ENCODE measurements around the gene NRXN3. TPM values are rescaled to one million over a fixed set of nuclear protein-coding genes. Genes with fewer than 3 reads are reported as not detected.

The NRXN3 gene
- polyA plus RNA-seq, 1 donor from 2014 or later: 110 TPM

- Histone ChIP-seq H3K36me3 (ENCODE audit: insufficient read depth, low read length) (no peaks in the 10 kb centered on the region), H3K4me3 (ENCODE audit: low read length) (no peak overlapping the region), H3K4me2 (ENCODE audit: low read length) (no peak overlapping the region), H3K9me2 (ENCODE audit: insufficient read depth, low read length) (no peaks in the 10 kb centered on the region), H3F3A (ENCODE audit: insufficient read depth, low read length, poor library complexity, severe bottlenecking) (no peaks in the 10 kb centered on the region), H3K27ac (ENCODE audit: low read length) (peak overlapping the region; percentile 48), H3K9ac (ENCODE audit: low read length) (no peak overlapping the region), H3K27me3 (ENCODE audit: insufficient read depth, low read depth, low read length) (no peaks in the 10 kb centered on the region), H2AFZ (ENCODE audit: low read depth, low read length) (no peak overlapping the region), H3K9me3 (ENCODE audit: low read length) (peaks cover 8% of the 10 kb centered on the region), H3K79me2 (replicated peaks; ENCODE audit: insufficient read depth, low read length) (peaks cover 2% of the 10 kb centered on the region), H4K20me1 (ENCODE audit: insufficient read depth) (no peaks in the 10 kb centered on the region)
- TF ChIP-seq POLR2AphosphoS5 (IDR thresholded peaks at IDR 0.05) (no peak), EP300 (conservative IDR thresholded peaks at IDR 0.05; ENCODE audit: poor library complexity, severe bottlenecking) (no peak), RAD21 (conservative IDR thresholded peaks at IDR 0.05) (no peak), SMC3 (conservative IDR thresholded peaks at IDR 0.05; ENCODE audit: poor library complexity) (no peak), MXI1 (conservative IDR thresholded peaks at IDR 0.05; ENCODE audit: poor library complexity, severe bottlenecking) (no peak), TAF1 (IDR thresholded peaks at IDR 0.05; ENCODE audit: low read depth) (no peak), EZH2 (IDR thresholded peaks at IDR 0.05; ENCODE audit: borderline replicate concordance, insufficient read depth, low read length, poor library complexity, severe bottlenecking) (no peak)
- TF ChIP-seq, protein P1, sequence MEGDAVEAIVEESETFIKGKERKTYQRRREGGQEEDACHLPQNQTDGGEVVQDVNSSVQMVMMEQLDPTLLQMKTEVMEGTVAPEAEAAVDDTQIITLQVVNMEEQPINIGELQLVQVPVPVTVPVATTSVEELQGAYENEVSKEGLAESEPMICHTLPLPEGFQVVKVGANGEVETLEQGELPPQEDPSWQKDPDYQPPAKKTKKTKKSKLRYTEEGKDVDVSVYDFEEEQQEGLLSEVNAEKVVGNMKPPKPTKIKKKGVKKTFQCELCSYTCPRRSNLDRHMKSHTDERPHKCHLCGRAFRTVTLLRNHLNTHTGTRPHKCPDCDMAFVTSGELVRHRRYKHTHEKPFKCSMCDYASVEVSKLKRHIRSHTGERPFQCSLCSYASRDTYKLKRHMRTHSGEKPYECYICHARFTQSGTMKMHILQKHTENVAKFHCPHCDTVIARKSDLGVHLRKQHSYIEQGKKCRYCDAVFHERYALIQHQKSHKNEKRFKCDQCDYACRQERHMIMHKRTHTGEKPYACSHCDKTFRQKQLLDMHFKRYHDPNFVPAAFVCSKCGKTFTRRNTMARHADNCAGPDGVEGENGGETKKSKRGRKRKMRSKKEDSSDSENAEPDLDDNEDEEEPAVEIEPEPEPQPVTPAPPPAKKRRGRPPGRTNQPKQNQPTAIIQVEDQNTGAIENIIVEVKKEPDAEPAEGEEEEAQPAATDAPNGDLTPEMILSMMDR (IDR thresholded peaks at IDR 0.05; ENCODE audit: poor library complexity, severe bottlenecking): no peak
- TF ChIP-seq, protein P2, sequence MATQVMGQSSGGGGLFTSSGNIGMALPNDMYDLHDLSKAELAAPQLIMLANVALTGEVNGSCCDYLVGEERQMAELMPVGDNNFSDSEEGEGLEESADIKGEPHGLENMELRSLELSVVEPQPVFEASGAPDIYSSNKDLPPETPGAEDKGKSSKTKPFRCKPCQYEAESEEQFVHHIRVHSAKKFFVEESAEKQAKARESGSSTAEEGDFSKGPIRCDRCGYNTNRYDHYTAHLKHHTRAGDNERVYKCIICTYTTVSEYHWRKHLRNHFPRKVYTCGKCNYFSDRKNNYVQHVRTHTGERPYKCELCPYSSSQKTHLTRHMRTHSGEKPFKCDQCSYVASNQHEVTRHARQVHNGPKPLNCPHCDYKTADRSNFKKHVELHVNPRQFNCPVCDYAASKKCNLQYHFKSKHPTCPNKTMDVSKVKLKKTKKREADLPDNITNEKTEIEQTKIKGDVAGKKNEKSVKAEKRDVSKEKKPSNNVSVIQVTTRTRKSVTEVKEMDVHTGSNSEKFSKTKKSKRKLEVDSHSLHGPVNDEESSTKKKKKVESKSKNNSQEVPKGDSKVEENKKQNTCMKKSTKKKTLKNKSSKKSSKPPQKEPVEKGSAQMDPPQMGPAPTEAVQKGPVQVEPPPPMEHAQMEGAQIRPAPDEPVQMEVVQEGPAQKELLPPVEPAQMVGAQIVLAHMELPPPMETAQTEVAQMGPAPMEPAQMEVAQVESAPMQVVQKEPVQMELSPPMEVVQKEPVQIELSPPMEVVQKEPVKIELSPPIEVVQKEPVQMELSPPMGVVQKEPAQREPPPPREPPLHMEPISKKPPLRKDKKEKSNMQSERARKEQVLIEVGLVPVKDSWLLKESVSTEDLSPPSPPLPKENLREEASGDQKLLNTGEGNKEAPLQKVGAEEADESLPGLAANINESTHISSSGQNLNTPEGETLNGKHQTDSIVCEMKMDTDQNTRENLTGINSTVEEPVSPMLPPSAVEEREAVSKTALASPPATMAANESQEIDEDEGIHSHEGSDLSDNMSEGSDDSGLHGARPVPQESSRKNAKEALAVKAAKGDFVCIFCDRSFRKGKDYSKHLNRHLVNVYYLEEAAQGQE (IDR thresholded peaks at IDR 0.05; ENCODE audit: borderline replicate concordance): no peak
Measured at GRCh38 chr14:78576437-78577166, 406.4 kb downstream of the NRXN3 start.

DNA sequence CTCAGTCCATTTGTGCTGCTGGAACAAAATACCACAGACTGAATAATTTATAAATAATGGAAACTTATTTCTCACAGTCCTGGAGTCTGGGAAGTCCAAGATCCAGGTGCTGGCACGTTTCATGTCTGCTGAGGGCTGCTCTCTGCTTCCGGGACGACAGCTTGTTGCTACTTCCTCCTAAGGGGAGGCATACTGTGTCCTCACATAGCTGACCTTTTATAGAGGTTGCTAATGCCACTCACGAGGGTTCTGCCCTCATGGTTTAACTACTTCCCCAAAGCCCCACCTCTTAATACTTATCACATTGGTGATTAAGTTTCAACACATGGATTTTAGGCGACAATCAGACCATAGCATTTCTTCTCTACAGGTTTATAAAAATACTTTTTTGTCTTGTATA, 411.1 kb downstream of the NRXN3 start:
- Histone ChIP-seq H3K4me3 (ENCODE audit: low read length) (no peak overlapping the region), H3K4me2 (ENCODE audit: low read length) (no peak overlapping the region), H3K27ac (ENCODE audit: low read length) (no peak overlapping the region), H3K9ac (ENCODE audit: low read length) (no peak overlapping the region), H3K27me3 (ENCODE audit: insufficient read depth, low read depth, low read length) (no peaks in the 10 kb centered on the region), H4K20me1 (ENCODE audit: insufficient read depth) (no peaks in the 10 kb centered on the region), H2AFZ (ENCODE audit: low read depth, low read length) (no peak overlapping the region), H3F3A (ENCODE audit: insufficient read depth, low read length, poor library complexity, severe bottlenecking) (no peaks in the 10 kb centered on the region), H3K36me3 (ENCODE audit: insufficient read depth, low read length) (no peaks in the 10 kb centered on the region), H3K9me3 (ENCODE audit: low read length) (no peaks in the 10 kb centered on the region), H3K9me2 (ENCODE audit: insufficient read depth, low read length) (no peaks in the 10 kb centered on the region), H3K79me2 (replicated peaks; ENCODE audit: insufficient read depth, low read length) (peaks cover 2% of the 10 kb centered on the region)
- TF ChIP-seq, protein P2 (IDR thresholded peaks at IDR 0.05; ENCODE audit: borderline replicate concordance): no peak
